Neutrophil (primary cell): ENCODE measurements around the gene SYNCRIP.

Experiments
- H3K27ac ChIP-seq: fragments of 200-600 bp; sonication (generic); 2 replicates; pipeline ENCODE4 v1.5.1; 2016; ENCODE audit warnings: mild to moderate bottlenecking, moderate library complexity
- H3K27me3 ChIP-seq: fragments of 200-600 bp; sonication (generic); 2 replicates; pipeline ENCODE4 v1.6.0; 2016; ENCODE audit warnings: mild to moderate bottlenecking
- H3K36me3 ChIP-seq: fragments of 200-600 bp; sonication (generic); 2 replicates; pipeline ENCODE4 v1.5.1; 2017
- H3K4me1 ChIP-seq, 2 experiments: fragments of 200-600 bp in 1 of 2; sonication (generic) in 1 of 2; 1 replicate in 1 of 2; 2 replicates in 1 of 2; pipeline versions ENCODE4 v1.5.1 to v1.6.1; 2013 to 2016; ENCODE audit warnings: low read depth in 1 of 2, low read length in 1 of 2, mild to moderate bottlenecking in 1 of 2, moderate library complexity in 1 of 2; ENCODE audit not compliant: control insufficient read depth in 1 of 2, insufficient read depth in 1 of 2
- H3K4me3 ChIP-seq, 2 experiments: fragments of 200-600 bp in 1 of 2; sonication (generic) in 1 of 2; 1 replicate in 1 of 2; 2 replicates in 1 of 2; pipeline ENCODE4 v1.5.1; 2013 to 2016; ENCODE audit warnings: low read depth in 1 of 2, low read length in 1 of 2, mild to moderate bottlenecking in 1 of 2, moderate library complexity in 1 of 2
- H3K9me3 ChIP-seq: fragments of 200-600 bp; sonication (generic); 2 replicates; pipeline ENCODE4 v1.5.1; 2016
- CTCF ChIP-seq: fragments of 200-600 bp; sonication (generic); IDR thresholded peaks from 2 replicates; pipeline ENCODE4 v1.5.1; 2016; ENCODE audit warnings: antibody characterized with exemption

SYNCRIP gene

DNA sequence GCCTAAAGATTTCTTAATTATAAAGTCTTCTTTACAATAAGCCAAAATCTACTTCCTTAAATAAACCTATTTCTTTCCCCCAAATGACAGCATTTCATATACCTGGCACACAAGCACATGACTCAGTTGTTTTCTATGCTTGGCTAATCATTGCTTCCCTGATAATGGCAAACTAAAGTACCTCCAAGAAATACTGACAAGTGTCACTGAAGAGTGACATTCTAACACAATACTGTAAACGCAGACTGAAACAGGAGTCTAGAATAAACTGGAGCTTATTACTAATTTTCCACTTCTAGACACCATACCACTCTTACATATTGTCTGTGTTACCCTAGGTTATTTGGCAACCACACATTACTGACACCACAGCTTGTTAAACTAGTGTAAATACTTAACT lies 14.3 kb downstream of the SYNCRIP start:
- Histone ChIP-seq H3K36me3 (peaks cover 58% of the 10 kb centered on the region), H3K27ac (no peak overlapping the region), H3K4me1 (no peaks in the 10 kb centered on the region), H3K9me3 (no peaks in the 10 kb centered on the region), H3K27me3 (no peaks in the 10 kb centered on the region), H3K4me3 (no peak overlapping the region)
- TF ChIP-seq CTCF = no peak

DNA sequence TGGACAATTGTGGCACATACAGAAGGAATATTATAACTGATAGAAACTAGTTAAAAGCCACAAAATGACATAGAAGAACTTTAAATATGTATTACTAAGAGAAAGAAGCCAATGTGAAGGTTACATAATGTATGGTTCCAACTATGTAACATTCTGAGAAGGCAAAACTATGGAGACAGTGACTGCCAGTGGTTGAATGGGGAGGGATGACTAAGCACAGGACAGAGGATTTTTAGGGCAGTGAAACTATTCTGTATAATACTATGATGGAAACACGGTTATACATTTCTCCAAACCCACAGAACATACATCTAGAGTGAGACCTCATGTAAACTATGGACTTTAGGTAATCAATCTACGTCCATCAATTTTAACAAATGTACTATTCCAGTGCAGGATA lies 22.4 kb downstream of the SYNCRIP start:
- Histone ChIP-seq H3K27ac (no peak overlapping the region), H3K27me3 (no peaks in the 10 kb centered on the region), H3K4me1 (no peaks in the 10 kb centered on the region), H3K4me3 (no peak overlapping the region), H3K9me3 (no peaks in the 10 kb centered on the region), H3K36me3 (peaks cover 69% of the 10 kb centered on the region)
- no peak for TF ChIP-seq CTCF

DNA sequence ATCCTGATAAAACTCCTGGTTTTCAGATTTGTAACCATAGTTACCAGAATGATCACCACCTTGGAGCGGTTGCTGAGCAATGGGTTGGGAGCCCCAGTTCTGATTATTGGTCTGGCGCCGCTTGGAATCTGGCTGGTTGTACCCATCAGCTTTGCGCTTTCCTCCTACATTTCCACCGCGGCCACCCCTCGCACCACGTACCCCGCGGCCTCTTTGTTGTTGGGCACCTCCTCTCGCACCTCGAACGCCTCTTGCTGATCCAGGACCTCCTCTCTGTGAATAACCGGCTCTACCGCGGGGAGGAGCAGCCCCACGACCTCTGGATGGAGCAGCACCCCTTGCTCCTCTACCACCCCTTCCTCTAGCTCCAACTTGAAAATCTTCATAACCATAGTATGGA lies 27.9 kb downstream of the SYNCRIP start:
- no peaks in the 10 kb centered on the region for H3K4me1 ChIP-seq
- H3K27me3 ChIP-seq = no peaks in the 10 kb centered on the region
- peaks cover 80% of the 10 kb centered on the region for H3K36me3 ChIP-seq
- H3K27ac ChIP-seq = no peak overlapping the region
- TF ChIP-seq CTCF = no peak
- H3K4me3 ChIP-seq = no peak overlapping the region
- no peaks in the 10 kb centered on the region for H3K9me3 ChIP-seq

- H3K4me1 ChIP-seq = no peaks in the 10 kb centered on the region
- no peaks in the 10 kb centered on the region for H3K9me3 ChIP-seq
- peaks cover 73% of the 10 kb centered on the region for H3K36me3 ChIP-seq
- no peak overlapping the region for H3K27ac ChIP-seq
- no peak overlapping the region for H3K4me3 ChIP-seq
- H3K27me3 ChIP-seq = no peaks in the 10 kb centered on the region
- no peak for TF ChIP-seq CTCF
Measured at GRCh38 chr6:85612690-85613474, 29.8 kb downstream of the SYNCRIP start.

GRCh38 chr6:85610182-85610895 lies 32.3 kb downstream of the SYNCRIP start:
- no peaks in the 10 kb centered on the region for H3K27me3 ChIP-seq
- H3K36me3 ChIP-seq = peaks cover 52% of the 10 kb centered on the region
- H3K27ac ChIP-seq = no peak overlapping the region

More at GRCh38 chr6:85610182-85610895, 32.3 kb downstream of the SYNCRIP start:
- Histone ChIP-seq H3K4me3 (no peak overlapping the region), H3K4me1 (no peaks in the 10 kb centered on the region), H3K9me3 (no peaks in the 10 kb centered on the region)
- no peak for TF ChIP-seq CTCF
